Aorta (tissue), 5 donors: ENCODE data around the gene HOXD4. TPM values are rescaled to one million over a fixed set of nuclear protein-coding genes. Genes with fewer than 3 reads are reported as not detected.

Experiments used
- ATAC-seq: fragments of 200-7000 bp; cut with Tn5 transposase; one replicate; pipeline ENCODE4 v1.9.1; 2022; ENCODE audit warnings: moderate library complexity; ENCODE audit not compliant: low FRiP score
- DNase-seq, 2 donors: peaks; one replicate each; pipeline ENCODE4 v3.0.0-alpha.2; 2020
- H3K27ac ChIP-seq, 2 donors: one replicate each; pipeline ENCODE4 v1.5.1; 2013; ENCODE audit warnings: low read length in 2 of 2, mild to moderate bottlenecking in 2 of 2, moderate library complexity in 2 of 2, control low read depth in 1 of 2, inconsistent platforms in 1 of 2, low read depth in 1 of 2
- H3K27me3 ChIP-seq, 2 donors: one replicate each; pipeline ENCODE4 v1.6.1; 2013; ENCODE audit warnings: control low read depth in 1 of 2, low read length in 1 of 2, mild to moderate bottlenecking in 1 of 2, moderate library complexity in 1 of 2; ENCODE audit not compliant: insufficient read depth in 2 of 2, control insufficient read depth in 1 of 2
- H3K36me3 ChIP-seq, 2 donors: one replicate each; pipeline ENCODE4 v1.6.1; 2013; ENCODE audit warnings: control low read depth in 1 of 2, low read length in 1 of 2, mild to moderate bottlenecking in 1 of 2; ENCODE audit not compliant: insufficient read depth in 2 of 2, control insufficient read depth in 1 of 2
- H3K4me1 ChIP-seq, 2 donors: one replicate each; pipeline ENCODE4 v1.6.1; 2013; ENCODE audit warnings: low read length in 2 of 2, control low read depth in 1 of 2, mild to moderate bottlenecking in 1 of 2, moderate library complexity in 1 of 2; ENCODE audit not compliant: insufficient read depth in 2 of 2, control insufficient read depth in 1 of 2
- H3K4me3 ChIP-seq, 2 donors: one replicate each; pipeline ENCODE4 v1.5.1; 2013; ENCODE audit warnings: low read length in 2 of 2, control low read depth in 1 of 2, mild to moderate bottlenecking in 1 of 2
- H3K9me3 ChIP-seq: one replicate; pipeline ENCODE4 v1.6.1; 2013; ENCODE audit warnings: mild to moderate bottlenecking, low read length; ENCODE audit not compliant: control insufficient read depth
- WGBS, 2 donors: extraction: QIAGEN DNeasy Blood & Tissue Kit; methylation state at CpG; one replicate each; pipeline ENCODE4 v1.1.7; 2013; 5-methylcytosine and 5-hydroxymethylcytosine counted together
- intact Hi-C, 2 donors: fragments of 100-400 bp; cut with DNase I; formaldehyde crosslinking; loops; one replicate each; pipeline versions ENCODE4 v1.14.2 to v1.15.0; 2022
- microRNA-seq, 2 donors: library from miRNA; unstranded; fragments of <30 nt; microRNA quantifications; one replicate each; pipeline ENCODE4 v1.2.0, GENCODE V29; 2020
- polyA plus RNA-seq, 2 donors: library from polyadenylated mRNA; stranded (reverse); fragments of 200-250 nt; gene quantifications; one replicate each; pipeline ENCODE4 v1.2.3, GENCODE V29; 2013
- total RNA-seq, 2 donors: library from RNA; stranded (reverse); fragmentation: NEBNext Ultra II Directional; extraction: Animal tissue kit (Norgen Biotek cat#: 25700); gene quantifications; one replicate each; pipeline ENCODE4 v1.2.1, GENCODE V29; 2021
- donor health status: healthy with polysubstance abuse.
- donor health status: Bipolar disorder and iron deficiency.
- donor health status: DM: no; HTN: no; CAD: no.
- donor health status: DM: no; HTN: no; CAD: no.
- donor health status: DM: yes; HTN: yes; CAD: no.

The HOXD4 gene
- total and polyA plus RNA-seq, 4 donors = 7.7 to 9.8 (median 7.7) TPM; not detected in 1

DNA sequence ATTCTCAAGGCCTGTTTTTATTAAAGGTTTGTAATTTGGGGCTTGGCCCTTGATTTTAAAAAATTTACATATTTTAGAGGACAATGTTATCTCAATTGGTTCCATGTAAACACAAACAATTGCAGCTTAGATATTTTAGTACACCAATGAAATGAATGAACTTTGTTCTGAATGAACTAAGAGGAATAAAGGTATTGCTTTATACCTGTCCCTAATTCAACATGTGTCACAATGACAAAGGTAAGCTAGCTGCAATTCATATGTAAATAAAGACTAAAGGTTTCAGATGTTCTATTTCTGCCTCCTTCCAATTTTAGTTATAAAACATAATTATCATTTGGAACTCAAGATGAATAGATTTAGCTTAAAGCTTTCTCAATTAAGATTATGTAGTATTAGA is 48.6 kb downstream of the HOXD4 start:
- H3K27me3 ChIP-seq = peaks cover 0 to 1% of the 10 kb centered on the region in 2 donors
- no peak for ATAC-seq
- H3K4me3 ChIP-seq = no peak overlapping the region

DNA sequence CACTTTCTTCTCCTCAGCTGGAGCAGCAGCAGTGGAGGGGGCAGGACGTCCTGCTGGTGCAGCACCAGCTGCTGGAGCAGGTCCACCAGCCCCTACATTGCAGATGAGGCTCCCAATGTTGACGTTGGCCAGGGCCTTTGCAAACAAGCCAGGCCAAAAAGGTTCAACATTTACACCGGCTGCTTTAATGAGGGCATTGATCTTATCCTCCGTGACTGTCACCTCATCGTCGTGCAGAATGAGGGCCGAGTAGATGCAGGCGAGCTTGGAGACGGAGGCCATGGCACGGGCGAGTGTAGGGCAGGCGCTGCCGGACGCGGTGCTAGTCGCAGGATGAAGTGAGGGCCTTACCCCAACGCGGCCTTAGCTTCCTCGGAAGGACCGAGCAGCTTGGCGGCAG is 49.6 kb downstream of the HOXD4 start:
- Histone ChIP-seq H3K27me3 (peaks cover 0 to 1% of the 10 kb centered on the region in 2 donors), H3K27ac (no peak overlapping the region), H3K9me3 (peaks cover 6% of the 10 kb centered on the region), H3K36me3 (no peaks in the 10 kb centered on the region), H3K4me3 (no peak overlapping the region), H3K4me1 (no peaks in the 10 kb centered on the region)
- intact Hi-C loops = no loop called here
- 59 to 66% methylated on average over 21 of the region's 21 CpGs for WGBS, 2 donors
- ATAC-seq (no peak), DNase-seq (no peak)

More for the DNA sequence above, 48.6 kb downstream of the HOXD4 start:
- Histone ChIP-seq H3K27ac (no peak overlapping the region), H3K9me3 (peaks cover 5% of the 10 kb centered on the region), H3K36me3 (no peaks in the 10 kb centered on the region), H3K4me1 (no peaks in the 10 kb centered on the region)
- intact Hi-C loops = no loop called here
- DNase-seq = no peak

DNA sequence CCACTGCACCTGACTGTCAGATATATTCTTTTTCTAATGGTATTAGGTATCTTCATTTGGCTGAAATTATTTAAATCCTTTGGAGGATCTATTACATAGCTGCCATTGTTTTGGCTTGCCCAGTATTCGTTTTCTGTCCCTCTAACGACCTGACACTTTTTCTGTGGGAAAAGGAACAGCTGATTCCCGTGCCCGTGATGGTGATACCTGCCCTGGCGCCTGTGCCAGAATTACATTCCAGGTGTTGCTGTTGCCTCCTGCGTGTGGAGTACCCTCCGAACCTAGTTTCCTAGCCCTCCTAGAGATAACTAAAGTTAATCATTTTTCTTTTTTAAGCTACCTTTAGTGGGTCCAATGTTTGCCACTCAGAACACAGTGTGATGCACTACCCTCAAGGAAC is 51.1 kb downstream of the HOXD4 start:
- Histone ChIP-seq H3K27ac (no peak overlapping the region), H3K4me3 (no peak overlapping the region), H3K4me1 (no peaks in the 10 kb centered on the region), H3K27me3 (peaks cover 0 to 1% of the 10 kb centered on the region in 2 donors), H3K9me3 (peaks cover 6% of the 10 kb centered on the region), H3K36me3 (no peaks in the 10 kb centered on the region)
- intact Hi-C loops = no loop called here
- WGBS, 2 donors = 88 to 91% methylated on average over 7 of the region's 7 CpGs
- ATAC-seq (no peak), DNase-seq (no peak)

Small RNA genes within 50 kb of the gene (microRNA-seq; reads per million reads assigned to microRNA genes)
- 11,069 to 26,655 reads per million in 2 donors for gene MIR10B

Other genes with a start within 250 kb of the HOXD4 start
- gene LNPK, start 149.3 kb upstream of the HOXD4 start, total RNA-seq = 10 to 100 TPM; 34.2 to 40.7 TPM
- 1 to 10 TPM; 7.0 to 7.9 TPM for gene LNPK, start 149.3 kb upstream of the HOXD4 start, polyA plus RNA-seq
- not detected for gene EVX2, start 67.6 kb upstream of the HOXD4 start, total RNA-seq
- gene EVX2, start 67.6 kb upstream of the HOXD4 start, polyA plus RNA-seq = not detected
- gene HOXD13, start 58.8 kb upstream of the HOXD4 start, total RNA-seq = not detected
- not detected for gene HOXD13, start 58.8 kb upstream of the HOXD4 start, polyA plus RNA-seq
- gene HOXD12, start 51.8 kb upstream of the HOXD4 start, total RNA-seq = not detected
- not detected for gene HOXD12, start 51.8 kb upstream of the HOXD4 start, polyA plus RNA-seq
- gene HOXD11, start 44.3 kb upstream of the HOXD4 start, total RNA-seq = under 1 TPM in 1 of 2 donors, not detected in 1; 0.29 TPM
- gene HOXD11, start 44.3 kb upstream of the HOXD4 start, polyA plus RNA-seq = not detected
- 1 to 10 TPM in 1 of 2 donors, not detected in 1; 1.4 TPM for gene HOXD10, start 34.8 kb upstream of the HOXD4 start, total RNA-seq
- not detected for gene HOXD10, start 34.8 kb upstream of the HOXD4 start, polyA plus RNA-seq
- 1 to 10 TPM; 1.8 to 2.3 TPM for gene HOXD9, start 28.8 kb upstream of the HOXD4 start, total RNA-seq
- gene HOXD9, start 28.8 kb upstream of the HOXD4 start, polyA plus RNA-seq = under 1 TPM in 1 of 2 donors, not detected in 1; 0.08 TPM
- gene HOXD8, start 21.8 kb upstream of the HOXD4 start, total RNA-seq = 10 to 100 TPM; 11.5 to 14.4 TPM
- 1 to 10 TPM; 2.5 to 7.3 TPM for gene HOXD8, start 21.8 kb upstream of the HOXD4 start, polyA plus RNA-seq
- 10 to 100 TPM in 1 of 2 donors, 1 to 10 TPM in 1; 9.8 to 13.4 TPM for gene HOXD3, start 5.8 kb downstream of the HOXD4 start, total RNA-seq
- gene HOXD3, start 5.8 kb downstream of the HOXD4 start, polyA plus RNA-seq = 1 to 10 TPM; 1.5 to 2.3 TPM
- 1 to 10 TPM; 1.1 to 2.2 TPM for gene HOXD1, start 37.1 kb downstream of the HOXD4 start, total RNA-seq
- gene HOXD1, start 37.1 kb downstream of the HOXD4 start, polyA plus RNA-seq = 1 to 10 TPM in 1 of 2 donors, under 1 TPM in 1; 0.31 to 1.0 TPM
- 10 to 100 TPM; 18.0 to 18.5 TPM for gene MTX2, start 117.9 kb downstream of the HOXD4 start, total RNA-seq
- gene MTX2, start 117.9 kb downstream of the HOXD4 start, polyA plus RNA-seq = 10 to 100 TPM; 26.5 to 31.3 TPM